ENCODE measurements around the gene TNFAIP3.

DNA sequence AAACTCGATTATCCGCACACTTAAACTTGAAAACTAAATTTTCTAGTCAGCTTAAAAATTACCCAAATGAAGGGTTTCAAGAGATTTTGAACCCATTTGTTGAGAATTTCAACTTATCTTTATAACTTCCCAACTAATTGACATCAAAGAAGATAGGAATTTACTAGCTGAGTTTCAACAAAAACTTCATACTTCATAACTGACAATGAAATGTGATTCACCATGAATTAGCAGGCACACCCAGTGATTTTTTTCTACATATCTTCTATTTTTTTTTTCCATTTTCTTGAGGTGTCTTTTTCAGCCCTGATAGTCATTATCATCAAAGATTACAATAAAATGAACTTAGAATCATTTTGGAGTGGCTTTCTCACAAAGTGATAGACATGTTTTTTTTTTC lies 26.7 kb downstream of the TNFAIP3 start:
- TF ChIP-seq YY1 (IDR thresholded peaks at IDR 0.05; ENCODE audit: insufficient read depth, insufficient read length) (no peak), ZNF274 (IDR thresholded peaks at IDR 0.05; ENCODE audit: low read depth, low read length) (no peak)

Measured in NT2/D1 (cell line).